Esophagus muscularis mucosa (tissue), 4 donors: ENCODE results near the gene RNF220. TPM values are rescaled to one million over a fixed set of nuclear protein-coding genes. Genes with fewer than 3 reads are reported as not detected.

ENCODE experiments used
- DNase-seq: peaks from one replicate; pipeline ENCODE4 v3.0.0-alpha.2; 2017; ENCODE audit errors: extremely low spot score
- H3K27ac ChIP-seq, 4 donors: fragments of 200-600 bp; sonication (generic); replicated peaks in 1 of 4; 1 replicate in 3 of 4; 2 replicates in 1 of 4; pipeline ENCODE4 v1.5.1; 2016 to 2019; ENCODE audit warnings: mild to moderate bottlenecking in 1 of 4
- H3K27me3 ChIP-seq, 4 donors: fragments of 200-600 bp; sonication (generic); one replicate each; pipeline versions ENCODE4 v1.5.1 to v1.6.0; 2016 to 2019
- H3K36me3 ChIP-seq, 4 donors: fragments of 200-600 bp; sonication (generic); one replicate each; pipeline ENCODE4 v1.5.1; 2016 to 2019
- H3K4me1 ChIP-seq, 4 donors: fragments of 200-600 bp; sonication (generic); one replicate each; pipeline ENCODE4 v1.5.1; 2016 to 2019
- H3K4me3 ChIP-seq, 4 donors: fragments of 200-600 bp; sonication (generic); 1 replicate in 2 of 4; 2 replicates in 2 of 4; pipeline ENCODE4 v1.5.1; 2016 to 2019; ENCODE audit warnings: mild to moderate bottlenecking in 4 of 4, moderate library complexity in 1 of 4
- H3K9me3 ChIP-seq, 4 donors: fragments of 200-600 bp; sonication (generic); 1 replicate in 3 of 4; 2 replicates in 1 of 4; pipeline ENCODE4 v1.5.1; 2016 to 2019
- EP300 ChIP-seq: sonication (generic); formaldehyde crosslinking; IDR thresholded peaks from one replicate; pipeline ENCODE4 v1.6.1; 2017; ENCODE audit warnings: antibody characterized with exemption
- POLR2A ChIP-seq: fragments of 450-650 bp; IDR thresholded peaks from one replicate; pipeline ENCODE4 v1.6.1; 2017; ENCODE audit warnings: antibody characterized with exemption, moderate library complexity, mild to moderate bottlenecking, low read depth
- POLR2AphosphoS5 ChIP-seq, 2 donors: sonication (generic); formaldehyde crosslinking; IDR thresholded peaks; one replicate each; pipeline ENCODE4 v1.6.1; 2017; ENCODE audit warnings: antibody characterized with exemption in 2 of 2
- WGBS: methylation state at CpG from one replicate; pipeline ENCODE4 v1.1.5; 2018; 5-methylcytosine and 5-hydroxymethylcytosine counted together
- intact Hi-C: fragments of 100-400 bp; cut with DNase I; formaldehyde crosslinking; loops from one replicate; pipeline ENCODE4 v1.15.1; 2023
- total RNA-seq, 4 donors: library from RNA; depleted of rRNA; stranded (reverse); fragments of >200 nt; gene quantifications; one replicate each; pipeline versions ENCODE4 v1.1.0 to v1.2.1, GENCODE V29; 2016
- TF ChIP-seq, protein P1 (sequence below), 3 experiments: fragments of 200-600 bp in 2 of 3; fragments of 450-650 bp in 1 of 3; sonication (generic) in 2 of 3; IDR thresholded peaks; one replicate each; pipeline ENCODE4 v1.5.1; 2017 to 2019; ENCODE audit warnings: antibody characterized with exemption in 3 of 3, mild to moderate bottlenecking in 2 of 3, moderate library complexity in 1 of 3

Gene RNF220
- total RNA-seq, 4 donors from 2014 or later = 112 to 157 (median 126) TPM

DNA sequence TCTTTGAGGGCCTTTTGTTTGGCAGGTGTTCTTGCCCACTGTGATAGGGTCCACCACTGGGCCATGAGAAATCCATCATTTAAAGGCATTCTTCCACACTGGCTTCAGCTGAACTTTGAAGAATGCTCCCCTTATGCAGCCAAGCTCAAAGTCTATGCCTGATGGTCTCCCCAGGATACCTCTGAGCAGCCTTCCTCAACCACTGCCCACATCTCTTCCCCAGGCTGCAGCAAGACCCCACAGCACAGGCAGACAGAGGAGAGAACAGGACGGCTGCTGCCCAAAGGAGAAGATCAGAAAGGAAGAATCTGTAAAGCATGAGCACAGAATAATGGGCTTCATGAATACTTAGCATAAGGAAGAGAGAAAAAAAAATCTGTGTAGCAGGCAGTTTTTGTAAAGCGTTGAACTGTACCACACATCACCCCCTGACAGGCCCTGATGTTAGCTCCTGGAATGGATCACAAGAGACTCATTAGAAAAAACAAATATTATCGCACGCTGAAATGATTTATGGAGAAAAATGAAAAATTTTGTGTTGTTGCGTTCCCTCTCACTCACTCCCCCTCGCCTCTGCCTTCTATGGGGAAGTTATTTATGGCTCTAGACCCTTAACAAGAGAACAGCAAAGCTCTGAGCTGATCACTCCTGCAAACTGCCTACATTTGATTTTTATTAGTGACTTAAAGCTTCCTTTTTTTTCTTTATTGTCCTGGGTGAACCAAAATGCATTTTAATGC is 135.1 kb downstream of the RNF220 start:
- WGBS = 60% methylated on average over 6 of the region's 6 CpGs
- no peaks in the 10 kb centered on the region for H3K36me3 ChIP-seq
- no peak overlapping the region for H3K27ac ChIP-seq
- H3K9me3 ChIP-seq = no peaks in the 10 kb centered on the region
- DNase-seq = no peak
- intact Hi-C loops = no loop called here
- no peak for TF ChIP-seq POLR2A
- TF ChIP-seq EP300 = no peak
- TF ChIP-seq POLR2AphosphoS5 (IDR thresholded peaks at IDR 0.05) = no peak
- TF ChIP-seq, protein P1, sequence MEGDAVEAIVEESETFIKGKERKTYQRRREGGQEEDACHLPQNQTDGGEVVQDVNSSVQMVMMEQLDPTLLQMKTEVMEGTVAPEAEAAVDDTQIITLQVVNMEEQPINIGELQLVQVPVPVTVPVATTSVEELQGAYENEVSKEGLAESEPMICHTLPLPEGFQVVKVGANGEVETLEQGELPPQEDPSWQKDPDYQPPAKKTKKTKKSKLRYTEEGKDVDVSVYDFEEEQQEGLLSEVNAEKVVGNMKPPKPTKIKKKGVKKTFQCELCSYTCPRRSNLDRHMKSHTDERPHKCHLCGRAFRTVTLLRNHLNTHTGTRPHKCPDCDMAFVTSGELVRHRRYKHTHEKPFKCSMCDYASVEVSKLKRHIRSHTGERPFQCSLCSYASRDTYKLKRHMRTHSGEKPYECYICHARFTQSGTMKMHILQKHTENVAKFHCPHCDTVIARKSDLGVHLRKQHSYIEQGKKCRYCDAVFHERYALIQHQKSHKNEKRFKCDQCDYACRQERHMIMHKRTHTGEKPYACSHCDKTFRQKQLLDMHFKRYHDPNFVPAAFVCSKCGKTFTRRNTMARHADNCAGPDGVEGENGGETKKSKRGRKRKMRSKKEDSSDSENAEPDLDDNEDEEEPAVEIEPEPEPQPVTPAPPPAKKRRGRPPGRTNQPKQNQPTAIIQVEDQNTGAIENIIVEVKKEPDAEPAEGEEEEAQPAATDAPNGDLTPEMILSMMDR (IDR thresholded peaks at IDR 0.05) = no peak
- H3K4me3 ChIP-seq = no peak overlapping the region
- H3K27me3 ChIP-seq = peaks cover 0 to 48% (median 4%) of the 10 kb centered on the region in 4 donors
- H3K4me1 ChIP-seq = no peaks in the 10 kb centered on the region

DNA sequence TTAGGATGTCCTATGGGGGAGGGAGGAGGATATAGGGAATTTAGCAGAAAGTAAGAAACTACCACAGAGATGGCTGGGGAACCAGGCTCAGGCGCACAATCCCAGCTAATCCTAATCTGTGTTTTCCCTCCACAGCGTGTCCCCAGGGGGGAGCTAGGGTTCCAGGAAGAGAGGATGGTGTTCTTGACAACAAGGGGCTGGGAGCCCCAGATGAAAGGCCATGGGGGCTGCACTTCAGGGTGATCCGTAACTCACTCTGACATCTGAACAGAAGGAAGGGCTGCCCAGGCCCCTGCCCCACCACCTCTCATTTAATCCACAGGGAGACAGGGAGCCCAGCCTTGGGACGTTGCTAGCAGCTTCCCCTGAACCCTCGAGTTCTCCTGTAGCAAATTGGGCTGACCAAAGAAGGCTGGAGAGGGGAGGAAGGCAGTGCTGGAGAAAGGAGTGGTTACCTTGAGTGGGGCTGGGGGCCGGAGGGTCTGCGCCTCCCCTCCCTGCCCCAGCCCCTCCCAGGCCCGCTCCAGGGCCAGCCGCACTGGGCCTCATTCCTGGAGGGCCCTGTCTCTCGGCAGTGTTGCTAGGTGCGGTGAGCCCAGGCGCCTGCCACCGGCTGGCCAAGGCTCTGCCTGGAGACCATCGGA is 137.5 kb downstream of the RNF220 start:
- no peak overlapping the region for H3K27ac ChIP-seq
- peaks cover 0 to 62% (median 4%) of the 10 kb centered on the region in 4 donors for H3K27me3 ChIP-seq
- H3K36me3 ChIP-seq = no peaks in the 10 kb centered on the region
- no peaks in the 10 kb centered on the region for H3K4me1 ChIP-seq
- TF ChIP-seq, protein P1 (IDR thresholded peaks at IDR 0.05) = no peak
- TF ChIP-seq POLR2AphosphoS5 (IDR thresholded peaks at IDR 0.05) = no peak
- TF ChIP-seq EP300 = no peak
- TF ChIP-seq POLR2A = no peak
- WGBS = 46% methylated on average over 10 of the region's 14 CpGs
- H3K4me3 ChIP-seq = no peak overlapping the region
- DNase-seq = no peak
- H3K9me3 ChIP-seq = no peaks in the 10 kb centered on the region
- intact Hi-C loops = no loop called here

DNA sequence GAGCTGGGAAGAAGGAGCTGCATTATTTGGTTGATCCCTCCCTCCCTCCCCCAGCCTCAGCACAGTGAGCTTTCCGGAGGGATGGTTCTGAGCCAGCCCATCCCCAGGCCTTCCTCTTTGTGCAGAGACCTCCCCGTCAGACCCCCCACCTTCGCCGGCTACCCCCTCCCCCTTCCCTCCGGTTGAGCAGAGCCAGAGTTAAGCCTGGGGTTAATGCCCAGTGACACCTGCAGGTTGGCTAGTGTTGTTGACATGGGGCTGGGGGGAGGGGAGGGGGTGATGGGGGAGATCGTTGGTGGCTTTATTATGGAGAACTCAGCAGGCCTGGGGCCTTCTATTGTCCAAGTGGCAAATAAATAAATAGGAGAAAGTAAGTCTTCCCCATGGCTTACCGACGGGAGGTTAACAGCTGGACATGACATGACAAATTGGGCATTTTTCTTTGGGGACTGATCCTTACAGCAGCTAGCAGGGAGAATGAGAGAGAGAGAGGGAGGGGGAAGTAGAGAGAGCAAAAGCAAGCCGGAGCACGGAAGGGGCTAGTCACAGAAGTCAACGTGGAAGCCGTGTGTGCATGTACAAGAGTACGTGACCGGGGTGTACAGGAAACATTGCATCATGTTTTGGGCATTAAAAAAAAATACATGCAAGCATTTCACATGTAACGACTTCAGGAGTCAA is 138.1 kb downstream of the RNF220 start:
- DNase-seq = no peak
- H3K27me3 ChIP-seq = peaks cover 0 to 60% (median 4%) of the 10 kb centered on the region in 4 donors
- 41% methylated on average over 11 of the region's 15 CpGs for WGBS

GRCh38 chr1:44543786-44544185 is 138.7 kb downstream of the RNF220 start:
- WGBS = 63% methylated on average over 4 of the region's 7 CpGs
- Histone ChIP-seq H3K36me3 (no peaks in the 10 kb centered on the region), H3K9me3 (no peaks in the 10 kb centered on the region), H3K4me3 (no peak overlapping the region), H3K27ac (no peak overlapping the region), H3K27me3 (peaks cover 0 to 55% (median 4%) of the 10 kb centered on the region in 4 donors), H3K4me1 (no peaks in the 10 kb centered on the region)
- TF ChIP-seq POLR2AphosphoS5 (IDR thresholded peaks at IDR 0.05) (no peak), POLR2A (no peak), EP300 (no peak)
- TF ChIP-seq, protein P1 (IDR thresholded peaks at IDR 0.05) = no peak
- DNase-seq = no peak
- intact Hi-C loops = no loop called here

More for the DNA sequence above, 138.1 kb downstream of the RNF220 start:
- TF ChIP-seq POLR2A (no peak), POLR2AphosphoS5 (IDR thresholded peaks at IDR 0.05) (no peak), EP300 (no peak)
- TF ChIP-seq, protein P1 (IDR thresholded peaks at IDR 0.05) = no peak
- no peak overlapping the region for H3K4me3 ChIP-seq
- H3K9me3 ChIP-seq = no peaks in the 10 kb centered on the region
- no peaks in the 10 kb centered on the region for H3K36me3 ChIP-seq
- H3K27ac ChIP-seq = no peak overlapping the region
- no peaks in the 10 kb centered on the region for H3K4me1 ChIP-seq
- intact Hi-C loops = no loop called here
